Panc1 (cell line): Measurements from ENCODE around the gene TUBA1C. TPM values are rescaled to one million over a fixed set of nuclear protein-coding genes. Genes with fewer than 3 reads are reported as not detected.

Experiments
- ATAC-seq: fragments of 200-7000 bp; cut with Tn5 transposase; 2 replicates; pipeline ENCODE4 v1.9.1; 2020; ENCODE audit warnings: mild to moderate bottlenecking, moderate library complexity
- BruUV-seq: library from RNA; stranded (reverse); fragments of 400-500 nt; replicated peaks from 2 replicates; lab custom pipeline; 2021; lab: Mats Ljungman, UMichigan
- CTCF ChIA-PET: fragments of 300-600 bp; sonication (Branson Sonifier 250); formaldehyde crosslinking; loops from one replicate; lab custom pipeline; 2022; ENCODE audit warnings: antibody characterized with exemption; lab: Charles Lee
- POLR2A ChIA-PET: fragments of 300-600 bp; sonication (Branson Sonifier 250); formaldehyde crosslinking; loops from one replicate; lab custom pipeline; 2022; ENCODE audit warnings: antibody characterized with exemption; lab: Charles Lee
- DNase-seq: peaks from one replicate; pipeline ENCODE4 v3.0.0-alpha.2; 2010; ENCODE audit warnings: low read depth, low spot score
- H3K27ac ChIP-seq: 2 replicates; pipeline ENCODE4 v1.5.1; 2011; ENCODE audit warnings: mild to moderate bottlenecking, low read length, inconsistent platforms
- H3K27me3 ChIP-seq: fragments of 200-500 bp; sonication (Bioruptor generic); 2 replicates; pipeline ENCODE4 v1.6.0; 2014; ENCODE audit warnings: low read length, inconsistent platforms; ENCODE audit not compliant: control insufficient read depth, insufficient read depth
- H3K36me3 ChIP-seq: fragments of 200-500 bp; sonication (Bioruptor generic); 2 replicates; pipeline ENCODE4 v1.5.1; 2014; ENCODE audit warnings: inconsistent platforms, mild to moderate bottlenecking, low read length, moderate library complexity; ENCODE audit not compliant: control insufficient read depth, insufficient read depth
- H3K4me1 ChIP-seq: 2 replicates; pipeline ENCODE4 v1.5.1; 2011; ENCODE audit warnings: inconsistent platforms, mild to moderate bottlenecking, low read length, moderate library complexity; ENCODE audit not compliant: control insufficient read depth, insufficient read depth
- H3K4me3 ChIP-seq, 2 experiments: 2 replicates each; pipeline ENCODE4 v1.5.1; 2011 to 2012; ENCODE audit warnings: low read depth in 2 of 2, low read length in 2 of 2, mild to moderate bottlenecking in 2 of 2, inconsistent platforms in 1 of 2, moderate library complexity in 1 of 2
- H3K9me3 ChIP-seq: fragments of 200-500 bp; sonication (Bioruptor generic); 2 replicates; pipeline ENCODE4 v1.5.1; 2014; ENCODE audit warnings: low read depth, mild to moderate bottlenecking, inconsistent platforms, low read length, moderate library complexity; ENCODE audit not compliant: control insufficient read depth, insufficient read depth
- POLR2AphosphoS5 ChIP-seq: IDR thresholded peaks from 2 replicates; pipeline ENCODE4 v1.6.1; 2012; ENCODE audit warnings: mild to moderate bottlenecking, low read depth, low read length, moderate library complexity
- SIN3A ChIP-seq: IDR thresholded peaks from 2 replicates; pipeline ENCODE4 v1.6.1; 2012; ENCODE audit warnings: low read depth, mild to moderate bottlenecking, low read length, moderate library complexity, borderline replicate concordance; ENCODE audit not compliant: insufficient read depth
- TCF7L2 ChIP-seq: IDR thresholded peaks from 2 replicates; pipeline ENCODE4 v1.6.1; 2011; ENCODE audit warnings: mild to moderate bottlenecking, low read depth, low read length, inconsistent platforms
- in situ Hi-C: cut with HindIII; loops from 2 replicates; pipeline ENCODE4 v1.10.0; 2016; ENCODE audit warnings: low sequenced_read_pairs, low pct_unique_long_range_greater_than_20kb
- intact Hi-C: fragments of 100-400 bp; cut with micrococcal nuclease; formaldehyde crosslinking; loops from one replicate; pipeline ENCODE4 v1.10.0; 2022; ENCODE audit not compliant: unreplicated experiment
- total RNA-seq: library from RNA; stranded (reverse); gene quantifications from one replicate; pipeline ENCODE4 v1.2.1, GENCODE V29; 2021; ENCODE audit not compliant: unreplicated experiment
- TF ChIP-seq, protein P1 (sequence below): fragments of 450-650 bp; IDR thresholded peaks from 2 replicates; pipeline ENCODE4 v1.5.1; 2017; ENCODE audit warnings: mild to moderate bottlenecking
- TF ChIP-seq, protein P2 (sequence below), 2 experiments: IDR thresholded peaks; 2 replicates each; pipeline ENCODE4 v1.6.1; 2011 to 2012; ENCODE audit warnings: low read depth in 2 of 2, control low read depth in 1 of 2, low read length in 1 of 2, mild to moderate bottlenecking in 1 of 2, moderate library complexity in 1 of 2; ENCODE audit not compliant: insufficient read depth in 1 of 2

The TUBA1C gene
- total RNA-seq, 1 experiment from 2014 or later, result 524 TPM

DNA sequence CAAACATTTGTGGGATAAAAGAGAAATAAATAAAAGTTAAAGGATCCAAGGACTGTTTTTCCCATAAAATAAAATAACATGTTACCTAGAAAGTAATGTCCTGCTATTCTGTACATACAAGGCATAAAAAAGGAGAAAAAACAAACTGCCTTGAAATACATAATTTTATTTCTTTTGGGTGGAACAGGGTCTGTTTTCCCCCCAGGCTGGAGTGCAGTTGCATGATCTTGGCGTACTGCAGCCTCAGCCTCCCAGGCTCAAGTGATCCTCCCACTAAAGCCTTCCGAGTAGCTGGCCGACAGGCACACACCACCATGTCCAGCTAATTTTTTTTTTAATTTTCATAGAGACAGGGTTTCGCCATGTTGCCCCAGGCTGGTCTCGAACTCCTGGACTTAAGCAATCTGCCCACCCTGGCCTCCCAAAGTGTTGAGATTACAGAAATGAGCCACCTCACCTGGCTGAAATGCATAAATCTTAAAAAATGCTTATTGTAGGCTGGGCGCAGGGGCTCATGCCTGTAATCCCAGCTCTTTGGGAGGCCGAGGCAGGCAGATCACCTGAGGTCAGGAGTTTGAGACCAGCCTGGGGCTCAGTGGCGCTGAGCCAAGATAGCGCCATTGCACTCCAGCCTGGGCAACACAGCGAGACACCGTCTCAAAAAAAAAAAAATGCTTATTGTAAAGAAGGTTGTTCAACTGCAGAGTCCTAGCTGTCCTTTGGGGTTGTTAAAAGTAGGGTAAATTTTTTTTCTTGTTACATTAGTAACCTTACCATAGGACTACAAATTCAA is 4.1 kb upstream of the TUBA1C start:
- in situ Hi-C loops, result no loop called here
- no TSS peak for BruUV-seq
- TF ChIP-seq, protein P1, sequence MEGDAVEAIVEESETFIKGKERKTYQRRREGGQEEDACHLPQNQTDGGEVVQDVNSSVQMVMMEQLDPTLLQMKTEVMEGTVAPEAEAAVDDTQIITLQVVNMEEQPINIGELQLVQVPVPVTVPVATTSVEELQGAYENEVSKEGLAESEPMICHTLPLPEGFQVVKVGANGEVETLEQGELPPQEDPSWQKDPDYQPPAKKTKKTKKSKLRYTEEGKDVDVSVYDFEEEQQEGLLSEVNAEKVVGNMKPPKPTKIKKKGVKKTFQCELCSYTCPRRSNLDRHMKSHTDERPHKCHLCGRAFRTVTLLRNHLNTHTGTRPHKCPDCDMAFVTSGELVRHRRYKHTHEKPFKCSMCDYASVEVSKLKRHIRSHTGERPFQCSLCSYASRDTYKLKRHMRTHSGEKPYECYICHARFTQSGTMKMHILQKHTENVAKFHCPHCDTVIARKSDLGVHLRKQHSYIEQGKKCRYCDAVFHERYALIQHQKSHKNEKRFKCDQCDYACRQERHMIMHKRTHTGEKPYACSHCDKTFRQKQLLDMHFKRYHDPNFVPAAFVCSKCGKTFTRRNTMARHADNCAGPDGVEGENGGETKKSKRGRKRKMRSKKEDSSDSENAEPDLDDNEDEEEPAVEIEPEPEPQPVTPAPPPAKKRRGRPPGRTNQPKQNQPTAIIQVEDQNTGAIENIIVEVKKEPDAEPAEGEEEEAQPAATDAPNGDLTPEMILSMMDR, result no peak
- TF ChIP-seq TCF7L2 (no peak), POLR2AphosphoS5 (no peak), SIN3A (no peak)
- TF ChIP-seq, protein P2, sequence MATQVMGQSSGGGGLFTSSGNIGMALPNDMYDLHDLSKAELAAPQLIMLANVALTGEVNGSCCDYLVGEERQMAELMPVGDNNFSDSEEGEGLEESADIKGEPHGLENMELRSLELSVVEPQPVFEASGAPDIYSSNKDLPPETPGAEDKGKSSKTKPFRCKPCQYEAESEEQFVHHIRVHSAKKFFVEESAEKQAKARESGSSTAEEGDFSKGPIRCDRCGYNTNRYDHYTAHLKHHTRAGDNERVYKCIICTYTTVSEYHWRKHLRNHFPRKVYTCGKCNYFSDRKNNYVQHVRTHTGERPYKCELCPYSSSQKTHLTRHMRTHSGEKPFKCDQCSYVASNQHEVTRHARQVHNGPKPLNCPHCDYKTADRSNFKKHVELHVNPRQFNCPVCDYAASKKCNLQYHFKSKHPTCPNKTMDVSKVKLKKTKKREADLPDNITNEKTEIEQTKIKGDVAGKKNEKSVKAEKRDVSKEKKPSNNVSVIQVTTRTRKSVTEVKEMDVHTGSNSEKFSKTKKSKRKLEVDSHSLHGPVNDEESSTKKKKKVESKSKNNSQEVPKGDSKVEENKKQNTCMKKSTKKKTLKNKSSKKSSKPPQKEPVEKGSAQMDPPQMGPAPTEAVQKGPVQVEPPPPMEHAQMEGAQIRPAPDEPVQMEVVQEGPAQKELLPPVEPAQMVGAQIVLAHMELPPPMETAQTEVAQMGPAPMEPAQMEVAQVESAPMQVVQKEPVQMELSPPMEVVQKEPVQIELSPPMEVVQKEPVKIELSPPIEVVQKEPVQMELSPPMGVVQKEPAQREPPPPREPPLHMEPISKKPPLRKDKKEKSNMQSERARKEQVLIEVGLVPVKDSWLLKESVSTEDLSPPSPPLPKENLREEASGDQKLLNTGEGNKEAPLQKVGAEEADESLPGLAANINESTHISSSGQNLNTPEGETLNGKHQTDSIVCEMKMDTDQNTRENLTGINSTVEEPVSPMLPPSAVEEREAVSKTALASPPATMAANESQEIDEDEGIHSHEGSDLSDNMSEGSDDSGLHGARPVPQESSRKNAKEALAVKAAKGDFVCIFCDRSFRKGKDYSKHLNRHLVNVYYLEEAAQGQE (IDR thresholded peaks at IDR 0.05; ENCODE audit: insufficient read depth in 1 of 2, low read depth in 2 of 2, low read length in 1 of 2), result no peak
- ChIA-PET CTCF (no interaction called here), POLR2A (no interaction called here)
- intact Hi-C loops, result no loop called here
- no peak for DNase-seq
- H3K27me3 ChIP-seq, result no peaks in the 10 kb centered on the region
- no peaks in the 10 kb centered on the region for H3K9me3 ChIP-seq
- no peak for ATAC-seq
- no peak overlapping the region; the same call in 1 of the 2 replicates for H3K27ac ChIP-seq
- H3K36me3 ChIP-seq, result peaks cover 6% of the 10 kb centered on the region; the same call in 1 of the 2 replicates
- peaks cover 7% of the 10 kb centered on the region; the same call in 1 of the 2 replicates for H3K4me1 ChIP-seq
- H3K4me3 ChIP-seq, result no peak overlapping the region

DNA sequence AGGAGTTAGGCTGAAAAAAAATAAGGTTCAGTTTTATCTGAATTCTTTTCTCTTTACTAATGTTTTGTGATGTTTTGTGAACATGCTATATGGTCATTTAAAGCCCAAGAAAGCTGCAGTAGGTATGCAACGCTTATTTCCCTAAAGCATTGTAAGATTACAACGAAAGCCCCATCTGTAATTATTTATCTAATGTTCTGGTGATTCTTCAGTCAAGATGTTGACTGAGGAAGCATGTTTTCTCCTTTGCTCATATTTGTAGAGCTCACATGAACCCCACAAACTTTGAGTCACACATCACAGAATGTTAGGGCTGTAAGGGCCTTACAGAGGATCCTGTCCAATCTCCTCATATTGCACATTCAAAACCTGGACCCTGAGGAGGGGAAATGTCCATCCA is 3.2 kb upstream of the TUBA1C start:
- intact Hi-C loops, result no loop called here
- POLR2A ChIA-PET, result no interaction called here
- DNase-seq (no peak), ATAC-seq (no peak)
- in situ Hi-C loops, result no loop called here
- Histone ChIP-seq H3K27ac (peak overlapping the region; percentile 15; the same call in 1 of the 2 replicates), H3K4me1 (peaks cover 7% of the 10 kb centered on the region; the same call in 1 of the 2 replicates), H3K9me3 (no peaks in the 10 kb centered on the region), H3K4me3 (no peak overlapping the region), H3K36me3 (peaks cover 11% of the 10 kb centered on the region), H3K27me3 (no peaks in the 10 kb centered on the region)
- TSS peak; percentile 33 for BruUV-seq
- TF ChIP-seq, protein P1, result no peak
- TF ChIP-seq POLR2AphosphoS5 (no peak), TCF7L2 (no peak), SIN3A (no peak)
- TF ChIP-seq, protein P2 (IDR thresholded peaks at IDR 0.05; ENCODE audit: insufficient read depth in 1 of 2, low read depth in 2 of 2, low read length in 1 of 2), result no peak
- CTCF ChIA-PET, result no interaction called here
